Measurements from ENCODE around the gene LDB3. TPM values are rescaled to one million over a fixed set of nuclear protein-coding genes. Genes with fewer than 3 reads are reported as not detected.

The LDB3 gene
- total and polyA plus RNA-seq, 3 donors from 2014 or later = 2.7 to 20.3 (median 3.6) TPM

- Histone ChIP-seq H3K27ac (no peak overlapping the region), H3K27me3 (no peaks in the 10 kb centered on the region), H3K9me3 (no peaks in the 10 kb centered on the region), H3K4me1 (peaks cover 22% of the 10 kb centered on the region), H3K36me3 (ENCODE audit: low read depth, missing control alignments) (no peaks in the 10 kb centered on the region), H3K4me3 (no peak overlapping the region)
- WGBS, 2 donors = 50 to 59% methylated on average over 4 of the region's 4 CpGs
- no peak for TF ChIP-seq POLR2A (IDR thresholded peaks at IDR 0.05)
- no peak for TF ChIP-seq CTCF (IDR thresholded peaks at IDR 0.05)
- no peak for DNase-seq
- intact Hi-C loops (cut with DNase I; ENCODE audit: low total_unique reads) = no loop called here
Measured at GRCh38 chr10:86687750-86688149, 19.4 kb downstream of the LDB3 start.

GRCh38 chr10:86688398-86688921 is 20.1 kb downstream of the LDB3 start:
- TF ChIP-seq CTCF (IDR thresholded peaks at IDR 0.05) (peak; percentile 84 to 88 (median 87)), POLR2A (IDR thresholded peaks at IDR 0.05) (no peak)
- WGBS, 2 donors = 54 to 55% methylated on average over 8 of the region's 8 CpGs
- Histone ChIP-seq H3K4me1 (peaks cover 22% of the 10 kb centered on the region), H3K27me3 (no peaks in the 10 kb centered on the region), H3K4me3 (no peak overlapping the region), H3K9me3 (no peaks in the 10 kb centered on the region), H3K36me3 (ENCODE audit: low read depth, missing control alignments) (no peaks in the 10 kb centered on the region), H3K27ac (no peak overlapping the region)
- intact Hi-C loops (cut with DNase I; ENCODE audit: low total_unique reads) = no loop called here
- DNase-seq = peak; percentile 76

DNA sequence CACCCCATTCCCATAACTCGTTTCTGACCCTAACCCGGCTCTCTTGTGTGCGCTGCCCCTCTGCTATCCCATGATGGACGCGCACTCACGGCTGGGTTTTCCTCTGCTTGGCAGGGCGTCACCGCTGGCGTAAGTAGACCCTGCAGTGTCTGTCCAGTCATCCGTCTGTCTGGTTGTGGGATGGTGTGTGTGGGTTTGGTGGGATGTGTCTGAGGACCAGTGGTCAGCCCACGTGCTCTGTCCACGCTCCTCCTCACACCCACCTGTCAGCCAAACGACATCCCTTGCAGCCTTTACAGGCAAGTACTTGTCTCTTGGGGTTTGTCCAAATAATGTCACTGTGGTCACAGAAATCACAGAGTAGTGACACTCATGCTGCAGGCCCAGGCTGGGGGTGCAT is 20.8 kb downstream of the LDB3 start:
- no peak overlapping the region for H3K4me3 ChIP-seq
- peaks cover 18% of the 10 kb centered on the region for H3K4me1 ChIP-seq
- no peaks in the 10 kb centered on the region for H3K9me3 ChIP-seq
- WGBS, 2 donors = 88 to 93% methylated on average over 13 of the region's 13 CpGs
- intact Hi-C loops (cut with DNase I; ENCODE audit: low total_unique reads) = no loop called here
- H3K27me3 ChIP-seq = no peaks in the 10 kb centered on the region
- no peak for TF ChIP-seq CTCF (IDR thresholded peaks at IDR 0.05)
- no peak for DNase-seq
- no peak overlapping the region for H3K27ac ChIP-seq
- no peaks in the 10 kb centered on the region for H3K36me3 ChIP-seq (ENCODE audit: low read depth, missing control alignments)

- H3K27me3 ChIP-seq = no peaks in the 10 kb centered on the region
- H3K4me3 ChIP-seq = no peak overlapping the region
- no peak for TF ChIP-seq POLR2A (IDR thresholded peaks at IDR 0.05)
- no peak for TF ChIP-seq CTCF (IDR thresholded peaks at IDR 0.05)
- H3K4me1 ChIP-seq = peaks cover 11% of the 10 kb centered on the region
- intact Hi-C loops (cut with DNase I; ENCODE audit: low total_unique reads) = loop anchor here (10.0 kb wide), 1 partner anchor 215 kb away; no protein-coding TSS in a partner anchor
- no peaks in the 10 kb centered on the region for H3K36me3 ChIP-seq (ENCODE audit: low read depth, missing control alignments)
- no peaks in the 10 kb centered on the region for H3K9me3 ChIP-seq
- no peak for DNase-seq
- 86% methylated on average over 5 of the region's 5 CpGs; no CpG with 5 or more reads in 1 of the 2 donors for WGBS, 2 donors
- no peak overlapping the region for H3K27ac ChIP-seq
Measured at GRCh38 chr10:86690231-86690630, 21.9 kb downstream of the LDB3 start.

DNA sequence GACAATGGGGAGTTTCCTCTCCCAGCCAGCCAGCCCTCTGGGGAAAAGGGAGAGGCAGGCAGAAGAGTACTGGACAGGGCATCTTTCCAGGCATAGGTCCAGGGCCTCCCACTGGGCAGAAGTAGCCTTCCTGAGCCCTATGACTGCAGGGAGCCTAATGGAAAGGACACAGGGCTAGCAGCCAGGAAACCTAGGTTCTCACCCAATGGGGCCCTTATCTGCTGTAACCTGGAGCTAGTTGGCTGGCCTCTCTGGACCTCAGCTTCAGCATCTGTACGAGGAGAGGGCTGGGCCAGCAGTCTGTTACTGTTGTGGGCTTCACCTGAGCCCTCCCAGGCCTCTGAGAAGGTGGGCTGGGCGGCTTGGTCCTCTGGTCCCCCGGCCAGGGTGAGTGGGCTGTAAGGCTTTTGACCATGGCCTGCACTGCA is 22.4 kb downstream of the LDB3 start:
- Histone ChIP-seq H3K27me3 (no peaks in the 10 kb centered on the region), H3K36me3 (ENCODE audit: low read depth, missing control alignments) (no peaks in the 10 kb centered on the region), H3K9me3 (no peaks in the 10 kb centered on the region), H3K4me3 (no peak overlapping the region), H3K27ac (no peak overlapping the region), H3K4me1 (peaks cover 11% of the 10 kb centered on the region)
- TF ChIP-seq POLR2A (IDR thresholded peaks at IDR 0.05) (no peak), CTCF (IDR thresholded peaks at IDR 0.05) (no peak)
- intact Hi-C loops (cut with DNase I; ENCODE audit: low total_unique reads) = loop anchor here (10.0 kb wide), 1 partner anchor 214 kb away; no protein-coding TSS in a partner anchor
- no peak for DNase-seq
- 83% methylated on average over 2 to 3 of the region's 3 CpGs for WGBS, 2 donors
